ENCODE data around the gene ANO1.
"Not testable (repeated sequence)": the region's sequence is repeated elsewhere in the genome, so short reads cannot be mapped to it uniquely, and the experiment has no call there.

ANO1 gene

DNA sequence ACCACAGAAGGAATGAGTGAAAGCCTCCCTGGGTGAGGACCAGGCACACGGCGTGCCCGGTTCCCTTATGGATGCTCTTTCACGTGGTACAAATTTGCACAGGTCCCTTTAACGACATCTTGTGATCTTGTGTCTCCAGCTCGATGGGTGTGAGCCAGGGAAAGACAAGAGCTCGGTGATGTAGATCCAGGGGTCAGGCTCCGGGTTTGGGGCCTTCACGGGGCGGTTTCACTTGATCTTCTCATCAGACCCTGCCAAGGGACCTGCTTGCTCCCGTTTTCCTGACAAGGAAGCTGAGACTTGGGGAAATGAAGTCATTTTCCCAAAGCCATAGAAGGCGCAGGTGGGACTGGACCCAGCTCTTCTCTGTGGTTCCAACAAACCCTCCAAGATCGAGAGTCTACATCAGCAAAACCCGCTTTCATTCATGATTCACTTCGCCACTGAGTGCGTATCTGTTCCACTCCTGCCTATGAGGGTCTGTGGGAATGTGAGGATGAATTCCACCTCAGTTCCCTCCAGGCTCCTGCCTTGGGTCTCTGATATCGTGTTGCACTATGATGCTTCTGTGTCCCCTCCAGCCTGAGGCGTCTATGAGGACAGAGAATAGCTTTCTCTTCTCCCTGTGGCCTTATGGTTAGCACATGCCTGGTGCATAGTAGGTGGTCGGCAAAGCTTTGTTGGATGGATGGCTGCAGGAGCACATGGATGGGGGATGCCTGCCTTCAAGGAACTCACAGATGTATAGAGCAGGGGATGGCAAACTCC lies 45.0 kb upstream of the ANO1 start:
- H3K9me2 ChIP-seq (replicated peaks; ENCODE audit: insufficient read depth, low read length): no peaks in the 10 kb centered on the region
- no peak overlapping the region for H2AFZ ChIP-seq (ENCODE audit: low read depth, low read length, severe bottlenecking)
- H3F3A ChIP-seq (ENCODE audit: insufficient read depth): no peaks in the 10 kb centered on the region
- no peaks in the 10 kb centered on the region for H4K20me1 ChIP-seq (ENCODE audit: low read depth, low read length)
- no peaks in the 10 kb centered on the region for H3K79me2 ChIP-seq (ENCODE audit: insufficient read depth, low read length)
- no peak overlapping the region for H3K4me2 ChIP-seq (ENCODE audit: low read depth, low read length, poor library complexity, severe bottlenecking)
- no peak overlapping the region for H3K4me3 ChIP-seq (ENCODE audit: insufficient read depth, low read length, poor library complexity, severe bottlenecking)
- H3K9ac ChIP-seq (ENCODE audit: low read length): no peak overlapping the region
- H3K36me3 ChIP-seq (ENCODE audit: low read length): no peaks in the 10 kb centered on the region
- TF ChIP-seq, protein P1, sequence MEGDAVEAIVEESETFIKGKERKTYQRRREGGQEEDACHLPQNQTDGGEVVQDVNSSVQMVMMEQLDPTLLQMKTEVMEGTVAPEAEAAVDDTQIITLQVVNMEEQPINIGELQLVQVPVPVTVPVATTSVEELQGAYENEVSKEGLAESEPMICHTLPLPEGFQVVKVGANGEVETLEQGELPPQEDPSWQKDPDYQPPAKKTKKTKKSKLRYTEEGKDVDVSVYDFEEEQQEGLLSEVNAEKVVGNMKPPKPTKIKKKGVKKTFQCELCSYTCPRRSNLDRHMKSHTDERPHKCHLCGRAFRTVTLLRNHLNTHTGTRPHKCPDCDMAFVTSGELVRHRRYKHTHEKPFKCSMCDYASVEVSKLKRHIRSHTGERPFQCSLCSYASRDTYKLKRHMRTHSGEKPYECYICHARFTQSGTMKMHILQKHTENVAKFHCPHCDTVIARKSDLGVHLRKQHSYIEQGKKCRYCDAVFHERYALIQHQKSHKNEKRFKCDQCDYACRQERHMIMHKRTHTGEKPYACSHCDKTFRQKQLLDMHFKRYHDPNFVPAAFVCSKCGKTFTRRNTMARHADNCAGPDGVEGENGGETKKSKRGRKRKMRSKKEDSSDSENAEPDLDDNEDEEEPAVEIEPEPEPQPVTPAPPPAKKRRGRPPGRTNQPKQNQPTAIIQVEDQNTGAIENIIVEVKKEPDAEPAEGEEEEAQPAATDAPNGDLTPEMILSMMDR (IDR thresholded peaks at IDR 0.05; ENCODE audit: insufficient read depth, low read length, poor library complexity, severe bottlenecking): no peak
- no peak for TF ChIP-seq EZH2phosphoT487 (conservative IDR thresholded peaks at IDR 0.05; ENCODE audit: low read length)
- H3K9me3 ChIP-seq (ENCODE audit: insufficient read depth, low read length): no peaks in the 10 kb centered on the region
- no peak overlapping the region for H3K27ac ChIP-seq (ENCODE audit: low read depth, low read length)
- H3K27me3 ChIP-seq (ENCODE audit: low read length): no peaks in the 10 kb centered on the region

DNA sequence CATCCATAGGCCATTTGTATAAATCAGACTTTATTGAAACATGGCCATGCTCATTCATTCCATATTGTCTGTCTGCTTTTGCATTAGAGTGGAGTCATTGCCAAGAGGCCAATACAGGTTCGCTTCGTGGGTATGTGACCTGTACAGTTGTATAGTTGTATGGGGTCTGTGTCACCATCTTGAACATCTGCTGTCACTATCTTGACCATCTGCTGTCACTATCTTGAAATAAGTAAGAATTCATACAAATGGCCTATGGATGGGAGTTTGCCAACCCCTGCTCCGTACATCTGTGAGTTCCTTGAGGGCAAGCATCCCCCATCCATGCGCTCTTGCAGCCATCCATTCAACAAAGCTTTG lies 44.4 kb upstream of the ANO1 start:
- Histone ChIP-seq H3K36me3 (ENCODE audit: low read length) (no peaks in the 10 kb centered on the region), H3F3A (ENCODE audit: insufficient read depth) (no peaks in the 10 kb centered on the region), H4K20me1 (ENCODE audit: low read depth, low read length) (no peaks in the 10 kb centered on the region), H3K4me3 (ENCODE audit: insufficient read depth, low read length, poor library complexity, severe bottlenecking) (no peak overlapping the region), H3K4me2 (ENCODE audit: low read depth, low read length, poor library complexity, severe bottlenecking) (no peak overlapping the region), H3K9ac (ENCODE audit: low read length) (no peak overlapping the region), H3K79me2 (ENCODE audit: insufficient read depth, low read length) (no peaks in the 10 kb centered on the region), H3K27ac (ENCODE audit: low read depth, low read length) (no peak overlapping the region), H3K27me3 (ENCODE audit: low read length) (no peaks in the 10 kb centered on the region), H3K9me3 (ENCODE audit: insufficient read depth, low read length) (peaks cover 5% of the 10 kb centered on the region; the same call in 1 of the 2 replicates), H3K9me2 (replicated peaks; ENCODE audit: insufficient read depth, low read length) (no peaks in the 10 kb centered on the region), H2AFZ (ENCODE audit: low read depth, low read length, severe bottlenecking) (no peak overlapping the region)
- no peak for TF ChIP-seq EZH2phosphoT487 (conservative IDR thresholded peaks at IDR 0.05; ENCODE audit: low read length)
- TF ChIP-seq, protein P1 (IDR thresholded peaks at IDR 0.05; ENCODE audit: insufficient read depth, low read length, poor library complexity, severe bottlenecking): no peak

DNA sequence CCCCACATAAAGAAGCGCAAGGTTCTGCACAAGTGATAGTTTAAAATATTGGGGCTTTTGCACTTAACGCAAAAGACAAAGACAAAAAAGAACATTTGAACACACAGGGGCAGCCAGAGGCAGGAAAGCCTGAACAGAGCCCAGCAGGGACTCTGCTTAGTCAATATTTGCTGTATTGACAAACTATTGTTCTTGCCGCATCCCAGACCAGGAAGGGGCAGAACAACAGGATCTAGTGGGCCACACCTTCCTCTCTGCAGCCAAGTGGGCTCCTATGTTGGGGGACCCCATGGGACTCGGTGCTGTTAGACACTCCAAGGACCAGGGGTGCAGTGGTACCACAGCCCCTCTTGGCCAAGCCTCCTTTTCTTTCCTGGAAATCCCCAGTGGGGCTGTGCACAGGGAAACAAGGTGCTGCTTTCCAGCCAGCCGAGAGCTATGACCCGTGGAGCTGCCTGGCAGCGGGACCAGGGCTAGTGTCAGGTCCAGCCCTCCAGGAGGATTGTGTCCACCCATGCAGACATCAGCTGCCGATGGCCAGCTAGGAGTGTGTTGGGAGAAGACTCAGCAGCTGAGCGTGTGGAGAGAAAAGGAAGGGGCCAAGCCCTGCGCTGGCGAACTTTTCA lies 43.3 kb upstream of the ANO1 start:
- Histone ChIP-seq H3K27ac (ENCODE audit: low read depth, low read length) (no peak overlapping the region), H3K27me3 (ENCODE audit: low read length) (no peaks in the 10 kb centered on the region), H3K4me3 (ENCODE audit: insufficient read depth, low read length, poor library complexity, severe bottlenecking) (no peak overlapping the region), H3K36me3 (ENCODE audit: low read length) (no peaks in the 10 kb centered on the region), H2AFZ (ENCODE audit: low read depth, low read length, severe bottlenecking) (no peak overlapping the region), H4K20me1 (ENCODE audit: low read depth, low read length) (no peaks in the 10 kb centered on the region), H3K9me3 (ENCODE audit: insufficient read depth, low read length) (peaks cover 9% of the 10 kb centered on the region; the same call in 1 of the 2 replicates), H3K79me2 (ENCODE audit: insufficient read depth, low read length) (no peaks in the 10 kb centered on the region), H3K9ac (ENCODE audit: low read length) (no peak overlapping the region), H3K4me2 (ENCODE audit: low read depth, low read length, poor library complexity, severe bottlenecking) (no peak overlapping the region), H3K9me2 (replicated peaks; ENCODE audit: insufficient read depth, low read length) (no peaks in the 10 kb centered on the region), H3F3A (ENCODE audit: insufficient read depth) (no peaks in the 10 kb centered on the region)
- TF ChIP-seq, protein P1 (IDR thresholded peaks at IDR 0.05; ENCODE audit: insufficient read depth, low read length, poor library complexity, severe bottlenecking): no peak

DNA sequence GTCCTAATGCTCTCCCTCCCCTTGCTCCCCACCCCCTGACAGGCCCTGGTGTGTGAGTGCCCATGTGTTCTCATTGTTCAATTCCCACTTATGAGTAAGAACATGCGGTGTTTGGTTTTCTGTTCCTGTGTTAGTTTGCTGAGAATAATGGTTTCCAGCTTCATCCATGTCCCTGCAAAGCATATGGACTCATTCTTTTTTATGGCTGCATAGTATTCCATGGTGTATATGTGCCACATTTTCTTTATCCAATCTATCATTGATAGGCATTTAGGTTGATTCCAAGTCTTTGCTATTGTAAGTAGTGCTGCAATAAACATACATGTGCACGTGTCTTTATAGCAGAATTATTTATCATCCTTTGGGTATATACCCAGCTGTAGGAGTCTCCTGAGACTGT lies 42.5 kb upstream of the ANO1 start:
- H3K4me3 ChIP-seq (ENCODE audit: insufficient read depth, low read length, poor library complexity, severe bottlenecking); H2AFZ ChIP-seq (ENCODE audit: low read depth, low read length, severe bottlenecking); H3K9me2 ChIP-seq (replicated peaks; ENCODE audit: insufficient read depth, low read length); H4K20me1 ChIP-seq (ENCODE audit: low read depth, low read length); H3K9me3 ChIP-seq (ENCODE audit: insufficient read depth, low read length); H3K27ac ChIP-seq (ENCODE audit: low read depth, low read length); H3K36me3 ChIP-seq (ENCODE audit: low read length); H3K9ac ChIP-seq (ENCODE audit: low read length); H3K4me2 ChIP-seq (ENCODE audit: low read depth, low read length, poor library complexity, severe bottlenecking); H3K27me3 ChIP-seq (ENCODE audit: low read length); H3K79me2 ChIP-seq (ENCODE audit: insufficient read depth, low read length); H3F3A ChIP-seq (ENCODE audit: insufficient read depth): not testable (repeated sequence)

All from SU-DHL-6 (cell line).